Type B pancreatic cell (in vitro differentiated cells): ENCODE data around the gene FAT2. TPM values are rescaled to one million over a fixed set of nuclear protein-coding genes. Genes with fewer than 3 reads are reported as not detected.

Experiments
- DNase-seq: peaks from one replicate; pipeline ENCODE4 v3.0.0; 2021; ENCODE audit warnings: mixed read lengths; ENCODE audit not compliant: unreplicated experiment; ENCODE audit errors: extremely low spot score
- H3K27ac Mint-ChIP-seq: 2 replicates; pipeline ENCODE4 v1.8.0; 2021; ENCODE audit warnings: mild to moderate bottlenecking, mixed read lengths
- H3K27me3 Mint-ChIP-seq: 2 replicates; pipeline ENCODE4 v1.8.0; 2021; ENCODE audit warnings: mixed read lengths
- H3K36me3 Mint-ChIP-seq: 2 replicates; pipeline ENCODE4 v1.8.0; 2021; ENCODE audit warnings: mixed read lengths
- H3K4me1 Mint-ChIP-seq: one replicate; pipeline ENCODE4 v1.8.0; 2021; ENCODE audit warnings: mixed read lengths; ENCODE audit not compliant: unreplicated experiment
- H3K4me3 Mint-ChIP-seq: 2 replicates; pipeline ENCODE4 v1.8.0; 2021; ENCODE audit warnings: mild to moderate bottlenecking, mixed read lengths
- H3K9me3 Mint-ChIP-seq: 2 replicates; pipeline ENCODE4 v1.8.0; 2021; ENCODE audit warnings: mixed read lengths
- CTCF ChIP-seq: fragments of 200-600 bp; sonication (generic); conservative IDR thresholded peaks from 2 replicates; pipeline ENCODE4 v1.5.0; 2021; ENCODE audit warnings: antibody characterized with exemption, mild to moderate bottlenecking
- total RNA-seq: library from RNA; stranded (reverse); gene quantifications from 2 replicates; pipeline ENCODE4 v1.2.1, GENCODE V29; 2021; ENCODE audit warnings: low replicate concordance

The FAT2 gene
- total RNA-seq, 1 donor from 2014 or later, result 0.80 TPM

DNA sequence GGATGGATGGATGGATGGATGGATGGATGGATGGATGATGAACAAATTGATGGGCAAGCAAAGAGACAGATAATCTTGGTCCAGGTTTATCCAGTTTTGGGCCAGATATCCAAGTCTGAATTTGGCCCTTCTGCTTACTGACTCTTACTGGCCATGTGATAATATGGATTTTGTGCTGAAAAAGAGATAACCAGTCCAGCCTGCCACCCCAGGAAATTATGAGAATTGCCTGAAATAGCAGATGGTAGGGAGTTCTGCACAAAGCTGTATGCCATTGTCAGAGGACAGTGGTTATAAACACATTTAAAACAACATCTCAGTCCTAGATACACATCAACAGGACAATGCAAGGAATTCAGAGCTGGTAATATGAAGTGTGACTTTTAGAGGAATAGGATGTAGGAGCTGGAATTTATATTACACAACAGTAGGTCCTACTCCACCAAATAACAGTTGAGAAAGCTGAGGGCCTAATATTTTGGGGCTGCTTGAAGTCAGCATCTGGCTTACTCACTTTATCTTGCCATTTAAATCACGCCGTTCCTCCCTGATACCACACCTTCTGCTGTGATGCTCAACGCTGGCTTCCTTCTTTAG is 9.0 kb upstream of the FAT2 start:
- H3K27me3 Mint-ChIP-seq, result peaks cover 16% of the 10 kb centered on the region
- H3K36me3 Mint-ChIP-seq, result no peaks in the 10 kb centered on the region
- H3K9me3 Mint-ChIP-seq, result no peaks in the 10 kb centered on the region
- H3K4me3 Mint-ChIP-seq, result no peak overlapping the region
- no peak for TF ChIP-seq CTCF
- DNase-seq, result no peak
- no peak overlapping the region for H3K27ac Mint-ChIP-seq
- peaks cover 18% of the 10 kb centered on the region for H3K4me1 Mint-ChIP-seq

- Mint-ChIP-seq H3K4me1 (peaks cover 21% of the 10 kb centered on the region), H3K27me3 (peaks cover 6% of the 10 kb centered on the region)
Measured at GRCh38 chr5:151598984-151599383, 7.9 kb upstream of the FAT2 start.

DNA sequence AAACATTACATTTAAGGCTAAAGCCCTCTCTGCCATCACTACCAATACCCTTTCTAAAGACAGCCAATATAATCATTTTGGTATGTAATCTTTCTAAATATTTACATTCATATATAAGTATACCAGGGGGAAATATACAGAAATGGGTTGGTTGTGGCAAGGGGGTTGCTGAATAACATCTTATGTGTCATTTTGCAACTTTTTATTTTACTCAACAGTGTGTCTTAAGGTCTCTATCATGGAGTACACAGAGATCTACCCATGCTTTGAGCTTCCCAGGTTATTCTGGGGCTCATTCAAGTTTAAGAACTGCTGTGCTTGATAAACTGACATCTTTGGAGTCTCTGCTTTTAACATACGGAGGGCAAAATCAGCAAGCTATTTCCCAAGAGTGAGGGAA is 7.4 kb upstream of the FAT2 start:
- Mint-ChIP-seq H3K4me3 (no peak overlapping the region), H3K36me3 (no peaks in the 10 kb centered on the region), H3K27ac (no peak overlapping the region), H3K4me1 (peaks cover 22% of the 10 kb centered on the region), H3K27me3 (peaks cover 6% of the 10 kb centered on the region), H3K9me3 (no peaks in the 10 kb centered on the region)
- no peak for TF ChIP-seq CTCF
- no peak for DNase-seq

More at GRCh38 chr5:151598984-151599383, 7.9 kb upstream of the FAT2 start:
- DNase-seq, result no peak
- H3K36me3 Mint-ChIP-seq, result no peaks in the 10 kb centered on the region
- H3K4me3 Mint-ChIP-seq, result no peak overlapping the region
- no peak overlapping the region for H3K27ac Mint-ChIP-seq
- no peaks in the 10 kb centered on the region for H3K9me3 Mint-ChIP-seq
- no peak for TF ChIP-seq CTCF

- no peak for DNase-seq
- Mint-ChIP-seq H3K4me1 (peaks cover 27% of the 10 kb centered on the region), H3K9me3 (no peaks in the 10 kb centered on the region), H3K27me3 (peaks cover 8% of the 10 kb centered on the region), H3K27ac (no peak overlapping the region), H3K4me3 (no peak overlapping the region), H3K36me3 (no peaks in the 10 kb centered on the region)
- TF ChIP-seq CTCF, result no peak
Measured at GRCh38 chr5:151597749-151598148, 6.6 kb upstream of the FAT2 start.

GRCh38 chr5:151596828-151597539 is 5.9 kb upstream of the FAT2 start:
- peaks cover 8% of the 10 kb centered on the region for H3K27me3 Mint-ChIP-seq
- DNase-seq, result no peak
- H3K9me3 Mint-ChIP-seq, result no peaks in the 10 kb centered on the region
- TF ChIP-seq CTCF, result no peak
- peak overlapping the region; percentile 77 for H3K27ac Mint-ChIP-seq
- H3K4me1 Mint-ChIP-seq, result peaks cover 32% of the 10 kb centered on the region
- H3K36me3 Mint-ChIP-seq, result no peaks in the 10 kb centered on the region
- no peak overlapping the region for H3K4me3 Mint-ChIP-seq
